Activated B cell treated with CpG ODN at 0.5 μM for 24 hours (primary cell): ENCODE data around the gene TGIF1. TPM values are rescaled to one million over a fixed set of nuclear protein-coding genes. Genes with fewer than 3 reads are reported as not detected.

Source experiments
- ATAC-seq: fragments of 200-7000 bp; cut with Tn5 transposase; one replicate; pipeline ENCODE4 v1.10.0; 2021; ENCODE audit warnings: low read depth, mild to moderate bottlenecking, moderate library complexity
- CTCF ChIA-PET: fragments of 350-600 bp; sonication (Branson Sonifier 250); formaldehyde crosslinking; loops from one replicate; lab custom pipeline; 2021; ENCODE audit warnings: antibody characterized with exemption; lab: Charles Lee
- POLR2A ChIA-PET: fragments of 350-600 bp; sonication (Branson Sonifier 250); formaldehyde crosslinking; loops from one replicate; lab custom pipeline; 2021; ENCODE audit warnings: antibody characterized with exemption; lab: Charles Lee
- DNase-seq: peaks from one replicate; pipeline ENCODE4 v3.0.0; 2022
- H3K27ac Mint-ChIP-seq: one replicate; pipeline ENCODE4 v1.8.0; 2020; ENCODE audit warnings: mixed read lengths
- H3K27me3 Mint-ChIP-seq: one replicate; pipeline ENCODE4 v1.8.0; 2021; ENCODE audit warnings: mixed read lengths
- H3K36me3 Mint-ChIP-seq: one replicate; pipeline ENCODE4 v1.8.0; 2021; ENCODE audit warnings: low read depth, mixed read lengths
- H3K4me1 Mint-ChIP-seq: one replicate; pipeline ENCODE4 v1.8.0; 2021; ENCODE audit warnings: mixed read lengths
- H3K4me3 Mint-ChIP-seq: one replicate; pipeline ENCODE4 v1.8.0; 2020; ENCODE audit warnings: mild to moderate bottlenecking, mixed read lengths
- H3K9me3 Mint-ChIP-seq: one replicate; pipeline ENCODE4 v1.8.0; 2020; ENCODE audit warnings: mixed read lengths
- CTCF ChIP-seq: fragments of 200-600 bp; IDR thresholded peaks from one replicate; pipeline ENCODE4 v1.8.0; 2022; ENCODE audit warnings: antibody characterized with exemption, mild to moderate bottlenecking
- intact Hi-C: fragments of 100-400 bp; cut with micrococcal nuclease; formaldehyde crosslinking; loops from one replicate; pipeline ENCODE4 v1.15.1; 2024
- total RNA-seq: library from RNA; stranded (reverse); gene quantifications from 2 replicates; pipeline ENCODE4 v1.2.3, GENCODE V29; 2022

Gene TGIF1
- total RNA-seq, 1 donor from 2014 or later = 76.3 TPM

GRCh38 chr18:3426074-3426473 lies 23.9 kb upstream of the TGIF1 start:
- H3K36me3 Mint-ChIP-seq = no peaks in the 10 kb centered on the region
- H3K9me3 Mint-ChIP-seq = no peaks in the 10 kb centered on the region
- ATAC-seq = no peak
- H3K27me3 Mint-ChIP-seq = no peaks in the 10 kb centered on the region
- H3K4me3 Mint-ChIP-seq = no peak overlapping the region
- CTCF ChIA-PET = no interaction called here
- POLR2A ChIA-PET = no interaction called here
- DNase-seq = no peak
- peaks cover 4% of the 10 kb centered on the region for H3K4me1 Mint-ChIP-seq
- no peak for TF ChIP-seq CTCF
- H3K27ac Mint-ChIP-seq = no peak overlapping the region
- intact Hi-C loops = no loop called here

DNA sequence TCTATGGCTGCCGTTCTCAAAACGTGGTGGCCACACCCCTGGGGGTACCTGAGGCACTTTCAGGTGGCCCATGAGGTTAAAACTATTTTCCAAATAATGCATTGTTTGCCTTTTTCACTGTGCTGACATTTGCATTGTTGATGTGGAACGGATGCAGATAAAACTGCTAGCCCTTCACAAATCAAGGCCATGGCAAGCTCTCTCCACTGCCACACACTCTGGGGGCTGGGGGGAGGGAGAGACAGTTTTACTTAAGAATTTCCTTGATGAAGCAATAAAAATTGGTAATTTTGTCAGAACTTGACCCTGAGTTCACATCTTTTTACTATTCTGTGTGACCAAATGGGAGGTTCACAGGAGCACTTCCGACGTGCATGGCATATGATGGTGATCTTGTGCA lies 22.0 kb upstream of the TGIF1 start:
- ATAC-seq (no peak), DNase-seq (no peak)
- Mint-ChIP-seq H3K4me1 (peaks cover 4% of the 10 kb centered on the region), H3K27me3 (no peaks in the 10 kb centered on the region), H3K27ac (no peak overlapping the region), H3K9me3 (no peaks in the 10 kb centered on the region), H3K4me3 (no peak overlapping the region), H3K36me3 (no peaks in the 10 kb centered on the region)
- intact Hi-C loops = no loop called here
- ChIA-PET CTCF (no interaction called here), POLR2A (interaction anchor here (0.6 kb wide), 1 partner anchor 69 kb away, joined by 3 read pairs; no protein-coding TSS in a partner anchor)
- no peak for TF ChIP-seq CTCF

- Mint-ChIP-seq H3K4me1 (peaks cover 3% of the 10 kb centered on the region), H3K27me3 (no peaks in the 10 kb centered on the region), H3K4me3 (no peak overlapping the region), H3K9me3 (no peaks in the 10 kb centered on the region), H3K36me3 (no peaks in the 10 kb centered on the region), H3K27ac (no peak overlapping the region)
- DNase-seq (no peak), ATAC-seq (no peak)
- ChIA-PET POLR2A (no interaction called here), CTCF (no interaction called here)
- intact Hi-C loops = no loop called here
- TF ChIP-seq CTCF = no peak
Measured at GRCh38 chr18:3429121-3429520, 20.9 kb upstream of the TGIF1 start.

GRCh38 chr18:3434685-3435084 lies 15.3 kb upstream of the TGIF1 start:
- CTCF ChIA-PET = no interaction called here
- Mint-ChIP-seq H3K36me3 (no peaks in the 10 kb centered on the region), H3K9me3 (no peaks in the 10 kb centered on the region), H3K4me1 (no peaks in the 10 kb centered on the region), H3K27me3 (no peaks in the 10 kb centered on the region), H3K4me3 (no peak overlapping the region), H3K27ac (no peak overlapping the region)
- ATAC-seq (no peak), DNase-seq (no peak)
- TF ChIP-seq CTCF = no peak
- POLR2A ChIA-PET = no interaction called here
- intact Hi-C loops = no loop called here

DNA sequence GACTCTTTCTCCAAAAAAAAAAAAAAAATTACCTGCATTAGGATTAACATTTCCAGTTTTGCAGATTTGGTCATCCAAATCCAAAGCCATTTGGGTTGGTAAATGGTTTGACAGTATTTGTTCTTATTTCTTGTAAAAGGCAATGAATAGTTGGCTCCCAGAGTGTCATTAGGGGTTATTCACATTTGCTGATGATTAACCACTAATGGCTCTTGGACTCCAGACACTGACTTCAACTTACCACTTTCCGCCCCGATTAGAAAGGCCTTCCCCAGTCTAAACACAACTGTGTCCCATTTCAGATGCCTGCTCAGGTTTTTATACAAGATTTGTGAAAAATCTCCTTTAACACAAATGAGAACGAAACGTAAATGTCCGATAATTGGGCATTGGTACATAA lies 9.6 kb upstream of the TGIF1 start:
- no peaks in the 10 kb centered on the region for H3K9me3 Mint-ChIP-seq
- no peak for TF ChIP-seq CTCF
- POLR2A ChIA-PET = interaction anchor here (0.7 to 1.4 kb wide), 2 partner anchors 141 to 154 kb away, joined by 4 to 5 read pairs; no protein-coding TSS in a partner anchor
- no peak for ATAC-seq
- no peaks in the 10 kb centered on the region for H3K4me1 Mint-ChIP-seq
- CTCF ChIA-PET = interaction anchor here (1.5 kb wide), 1 partner anchor 12 kb away, joined by 3 read pairs; no protein-coding TSS in a partner anchor
- H3K27me3 Mint-ChIP-seq = no peaks in the 10 kb centered on the region
- intact Hi-C loops = no loop called here
- H3K27ac Mint-ChIP-seq = no peak overlapping the region
- DNase-seq = no peak
- no peaks in the 10 kb centered on the region for H3K36me3 Mint-ChIP-seq
- H3K4me3 Mint-ChIP-seq = no peak overlapping the region
